Panc1 (cell line): Measurements from ENCODE around the gene TRDMT1. TPM values are rescaled to one million over a fixed set of nuclear protein-coding genes. Genes with fewer than 3 reads are reported as not detected.

Experiments used
- ATAC-seq: fragments of 200-7000 bp; cut with Tn5 transposase; 2 replicates; pipeline ENCODE4 v1.9.1; 2020; ENCODE audit warnings: mild to moderate bottlenecking, moderate library complexity
- BruUV-seq: library from RNA; stranded (reverse); fragments of 400-500 nt; replicated peaks from 2 replicates; lab custom pipeline; 2021; lab: Mats Ljungman, UMichigan
- CTCF ChIA-PET: fragments of 300-600 bp; sonication (Branson Sonifier 250); formaldehyde crosslinking; loops from one replicate; lab custom pipeline; 2022; ENCODE audit warnings: antibody characterized with exemption; lab: Charles Lee
- POLR2A ChIA-PET: fragments of 300-600 bp; sonication (Branson Sonifier 250); formaldehyde crosslinking; loops from one replicate; lab custom pipeline; 2022; ENCODE audit warnings: antibody characterized with exemption; lab: Charles Lee
- DNase-seq: peaks from one replicate; pipeline ENCODE4 v3.0.0-alpha.2; 2010; ENCODE audit warnings: low read depth, low spot score
- H3K27ac ChIP-seq: 2 replicates; pipeline ENCODE4 v1.5.1; 2011; ENCODE audit warnings: mild to moderate bottlenecking, low read length, inconsistent platforms
- H3K27me3 ChIP-seq: fragments of 200-500 bp; sonication (Bioruptor generic); 2 replicates; pipeline ENCODE4 v1.6.0; 2014; ENCODE audit warnings: low read length, inconsistent platforms; ENCODE audit not compliant: control insufficient read depth, insufficient read depth
- H3K36me3 ChIP-seq: fragments of 200-500 bp; sonication (Bioruptor generic); 2 replicates; pipeline ENCODE4 v1.5.1; 2014; ENCODE audit warnings: inconsistent platforms, mild to moderate bottlenecking, low read length, moderate library complexity; ENCODE audit not compliant: control insufficient read depth, insufficient read depth
- H3K4me1 ChIP-seq: 2 replicates; pipeline ENCODE4 v1.5.1; 2011; ENCODE audit warnings: inconsistent platforms, mild to moderate bottlenecking, low read length, moderate library complexity; ENCODE audit not compliant: control insufficient read depth, insufficient read depth
- H3K4me3 ChIP-seq, 2 experiments: 2 replicates each; pipeline ENCODE4 v1.5.1; 2011 to 2012; ENCODE audit warnings: low read depth in 2 of 2, low read length in 2 of 2, mild to moderate bottlenecking in 2 of 2, inconsistent platforms in 1 of 2, moderate library complexity in 1 of 2
- H3K9me3 ChIP-seq: fragments of 200-500 bp; sonication (Bioruptor generic); 2 replicates; pipeline ENCODE4 v1.5.1; 2014; ENCODE audit warnings: low read depth, mild to moderate bottlenecking, inconsistent platforms, low read length, moderate library complexity; ENCODE audit not compliant: control insufficient read depth, insufficient read depth
- POLR2AphosphoS5 ChIP-seq: IDR thresholded peaks from 2 replicates; pipeline ENCODE4 v1.6.1; 2012; ENCODE audit warnings: mild to moderate bottlenecking, low read depth, low read length, moderate library complexity
- SIN3A ChIP-seq: IDR thresholded peaks from 2 replicates; pipeline ENCODE4 v1.6.1; 2012; ENCODE audit warnings: low read depth, mild to moderate bottlenecking, low read length, moderate library complexity, borderline replicate concordance; ENCODE audit not compliant: insufficient read depth
- TCF7L2 ChIP-seq: IDR thresholded peaks from 2 replicates; pipeline ENCODE4 v1.6.1; 2011; ENCODE audit warnings: mild to moderate bottlenecking, low read depth, low read length, inconsistent platforms
- in situ Hi-C: cut with HindIII; loops from 2 replicates; pipeline ENCODE4 v1.10.0; 2016; ENCODE audit warnings: low sequenced_read_pairs, low pct_unique_long_range_greater_than_20kb
- intact Hi-C: fragments of 100-400 bp; cut with micrococcal nuclease; formaldehyde crosslinking; loops from one replicate; pipeline ENCODE4 v1.10.0; 2022; ENCODE audit not compliant: unreplicated experiment
- total RNA-seq: library from RNA; stranded (reverse); gene quantifications from one replicate; pipeline ENCODE4 v1.2.1, GENCODE V29; 2021; ENCODE audit not compliant: unreplicated experiment
- TF ChIP-seq, protein P1 (sequence below), 2 experiments: IDR thresholded peaks; 2 replicates each; pipeline ENCODE4 v1.6.1; 2011 to 2012; ENCODE audit warnings: low read depth in 2 of 2, control low read depth in 1 of 2, low read length in 1 of 2, mild to moderate bottlenecking in 1 of 2, moderate library complexity in 1 of 2; ENCODE audit not compliant: insufficient read depth in 1 of 2
- TF ChIP-seq, protein P2 (sequence below): fragments of 450-650 bp; IDR thresholded peaks from 2 replicates; pipeline ENCODE4 v1.5.1; 2017; ENCODE audit warnings: mild to moderate bottlenecking

The TRDMT1 gene
- total RNA-seq, 1 experiment from 2014 or later, result 7.6 TPM

DNA sequence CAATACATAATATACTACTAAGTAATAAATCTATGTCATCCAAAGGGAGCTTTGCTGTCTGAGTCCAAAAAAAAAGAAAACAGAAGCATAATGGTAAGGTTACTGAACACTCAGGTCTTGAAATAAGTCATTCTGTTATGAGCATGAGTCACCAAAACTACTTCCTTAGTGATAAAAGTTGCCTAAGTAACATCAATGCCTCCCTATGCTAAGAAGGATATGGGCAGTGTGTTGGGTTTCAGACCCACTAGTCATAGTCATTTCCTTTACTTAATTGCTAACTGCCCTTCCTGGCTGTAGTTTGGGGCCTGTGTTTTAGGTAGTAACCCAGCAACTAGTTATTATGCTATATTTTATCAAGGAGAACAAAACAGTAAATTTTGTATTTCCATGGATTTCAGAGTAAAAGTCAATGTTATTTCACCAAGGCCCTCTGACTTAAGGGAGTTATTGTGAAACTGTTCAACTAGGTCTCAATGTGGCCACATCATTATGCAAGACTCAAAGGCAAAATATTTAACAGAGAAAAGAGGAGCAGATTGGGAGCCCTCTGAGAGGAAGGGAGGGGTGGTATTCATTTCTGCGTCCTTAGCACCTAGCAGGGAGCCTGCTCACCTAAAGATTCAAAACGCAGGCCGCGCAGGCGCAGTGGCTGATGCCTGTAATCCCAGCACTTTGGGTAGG is 14.9 kb upstream of the TRDMT1 start:
- ChIA-PET CTCF (interaction anchor here (0.6 to 0.8 kb wide), 2 partner anchors 10 to 219 kb away, joined by 3 to 10 read pairs; no protein-coding TSS in a partner anchor), POLR2A (interaction anchor here (0.5 to 1.4 kb wide), 7 partner anchors 11 to 102 kb away, joined by 3 to 10 read pairs (median 5); partner anchors contain the start of genes TRDMT1 and VIM)
- TF ChIP-seq POLR2AphosphoS5 (peak; percentile 61; the same call in 1 of the 2 replicates), TCF7L2 (no peak), SIN3A (no peak)
- TF ChIP-seq, protein P1, sequence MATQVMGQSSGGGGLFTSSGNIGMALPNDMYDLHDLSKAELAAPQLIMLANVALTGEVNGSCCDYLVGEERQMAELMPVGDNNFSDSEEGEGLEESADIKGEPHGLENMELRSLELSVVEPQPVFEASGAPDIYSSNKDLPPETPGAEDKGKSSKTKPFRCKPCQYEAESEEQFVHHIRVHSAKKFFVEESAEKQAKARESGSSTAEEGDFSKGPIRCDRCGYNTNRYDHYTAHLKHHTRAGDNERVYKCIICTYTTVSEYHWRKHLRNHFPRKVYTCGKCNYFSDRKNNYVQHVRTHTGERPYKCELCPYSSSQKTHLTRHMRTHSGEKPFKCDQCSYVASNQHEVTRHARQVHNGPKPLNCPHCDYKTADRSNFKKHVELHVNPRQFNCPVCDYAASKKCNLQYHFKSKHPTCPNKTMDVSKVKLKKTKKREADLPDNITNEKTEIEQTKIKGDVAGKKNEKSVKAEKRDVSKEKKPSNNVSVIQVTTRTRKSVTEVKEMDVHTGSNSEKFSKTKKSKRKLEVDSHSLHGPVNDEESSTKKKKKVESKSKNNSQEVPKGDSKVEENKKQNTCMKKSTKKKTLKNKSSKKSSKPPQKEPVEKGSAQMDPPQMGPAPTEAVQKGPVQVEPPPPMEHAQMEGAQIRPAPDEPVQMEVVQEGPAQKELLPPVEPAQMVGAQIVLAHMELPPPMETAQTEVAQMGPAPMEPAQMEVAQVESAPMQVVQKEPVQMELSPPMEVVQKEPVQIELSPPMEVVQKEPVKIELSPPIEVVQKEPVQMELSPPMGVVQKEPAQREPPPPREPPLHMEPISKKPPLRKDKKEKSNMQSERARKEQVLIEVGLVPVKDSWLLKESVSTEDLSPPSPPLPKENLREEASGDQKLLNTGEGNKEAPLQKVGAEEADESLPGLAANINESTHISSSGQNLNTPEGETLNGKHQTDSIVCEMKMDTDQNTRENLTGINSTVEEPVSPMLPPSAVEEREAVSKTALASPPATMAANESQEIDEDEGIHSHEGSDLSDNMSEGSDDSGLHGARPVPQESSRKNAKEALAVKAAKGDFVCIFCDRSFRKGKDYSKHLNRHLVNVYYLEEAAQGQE (IDR thresholded peaks at IDR 0.05; ENCODE audit: insufficient read depth in 1 of 2, low read depth in 2 of 2, low read length in 1 of 2), result no peak
- peak overlapping the region; percentile 99 for H3K27ac ChIP-seq
- H3K9me3 ChIP-seq, result no peaks in the 10 kb centered on the region
- BruUV-seq, result no TSS peak
- H3K36me3 ChIP-seq, result no peaks in the 10 kb centered on the region
- intact Hi-C loops, result no loop called here
- in situ Hi-C loops, result no loop called here
- no peak for DNase-seq
- H3K4me1 ChIP-seq, result peaks cover 62% of the 10 kb centered on the region
- peak; percentile 88 for ATAC-seq
- H3K4me3 ChIP-seq, result no peak overlapping the region
- no peaks in the 10 kb centered on the region for H3K27me3 ChIP-seq

DNA sequence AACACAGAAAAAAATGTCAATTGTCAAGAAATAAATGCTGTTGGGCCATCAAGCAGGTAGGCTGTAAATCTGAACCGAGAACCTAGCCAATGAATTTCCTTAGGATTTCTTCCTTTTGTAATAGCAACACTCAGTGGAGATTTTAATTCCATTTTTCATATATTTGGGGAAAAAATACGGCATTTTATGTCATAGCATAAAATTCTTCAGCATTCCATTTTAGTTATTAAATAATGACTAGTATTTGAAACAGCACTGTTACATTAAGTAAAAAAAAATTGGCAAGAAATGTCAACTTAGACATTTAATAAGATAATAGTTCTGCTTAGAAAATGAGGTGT is 14.3 kb upstream of the TRDMT1 start:
- Histone ChIP-seq H3K4me3 (peak overlapping the region in 1 of 2 experiments; percentile 18; a peak in 1 of 4 replicates), H3K4me1 (peaks cover 56% of the 10 kb centered on the region), H3K36me3 (no peaks in the 10 kb centered on the region), H3K27ac (peak overlapping the region; percentile 99), H3K27me3 (no peaks in the 10 kb centered on the region), H3K9me3 (no peaks in the 10 kb centered on the region)
- BruUV-seq, result TSS peak; percentile 84
- ATAC-seq (no peak), DNase-seq (no peak)
- ChIA-PET POLR2A (interaction anchor here (1.2 to 1.4 kb wide), 2 partner anchors 13 to 14 kb away, joined by 4 to 5 read pairs; partner anchors contain the start of genes TRDMT1 and VIM), CTCF (interaction anchor here (0.6 kb wide), 1 partner anchor 219 kb away, joined by 10 read pairs; no protein-coding TSS in a partner anchor)
- in situ Hi-C loops (no loop called here), intact Hi-C loops (no loop called here)
- TF ChIP-seq, protein P1 (IDR thresholded peaks at IDR 0.05; ENCODE audit: insufficient read depth in 1 of 2, low read depth in 2 of 2, low read length in 1 of 2), result no peak
- TF ChIP-seq TCF7L2, result no peak
- TF ChIP-seq, protein P2, sequence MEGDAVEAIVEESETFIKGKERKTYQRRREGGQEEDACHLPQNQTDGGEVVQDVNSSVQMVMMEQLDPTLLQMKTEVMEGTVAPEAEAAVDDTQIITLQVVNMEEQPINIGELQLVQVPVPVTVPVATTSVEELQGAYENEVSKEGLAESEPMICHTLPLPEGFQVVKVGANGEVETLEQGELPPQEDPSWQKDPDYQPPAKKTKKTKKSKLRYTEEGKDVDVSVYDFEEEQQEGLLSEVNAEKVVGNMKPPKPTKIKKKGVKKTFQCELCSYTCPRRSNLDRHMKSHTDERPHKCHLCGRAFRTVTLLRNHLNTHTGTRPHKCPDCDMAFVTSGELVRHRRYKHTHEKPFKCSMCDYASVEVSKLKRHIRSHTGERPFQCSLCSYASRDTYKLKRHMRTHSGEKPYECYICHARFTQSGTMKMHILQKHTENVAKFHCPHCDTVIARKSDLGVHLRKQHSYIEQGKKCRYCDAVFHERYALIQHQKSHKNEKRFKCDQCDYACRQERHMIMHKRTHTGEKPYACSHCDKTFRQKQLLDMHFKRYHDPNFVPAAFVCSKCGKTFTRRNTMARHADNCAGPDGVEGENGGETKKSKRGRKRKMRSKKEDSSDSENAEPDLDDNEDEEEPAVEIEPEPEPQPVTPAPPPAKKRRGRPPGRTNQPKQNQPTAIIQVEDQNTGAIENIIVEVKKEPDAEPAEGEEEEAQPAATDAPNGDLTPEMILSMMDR, result no peak
- no peak for TF ChIP-seq POLR2AphosphoS5
- no peak for TF ChIP-seq SIN3A
